GM12892 (cell line): ENCODE measurements around the gene PLAC8L1.

Source experiments
- POLR2A ChIP-seq: IDR thresholded peaks from 2 replicates; pipeline ENCODE4 v1.6.1; 2011; ENCODE audit warnings: low read depth, low read length, control low read depth
- POLR2AphosphoS5 ChIP-seq: IDR thresholded peaks from 2 replicates; pipeline ENCODE4 v1.6.1; 2011; ENCODE audit warnings: low read depth, low read length, control low read depth
- TAF1 ChIP-seq: IDR thresholded peaks from 2 replicates; pipeline ENCODE4 v1.6.1; 2011; ENCODE audit warnings: low read depth, mild to moderate bottlenecking, control low read depth, low read length, borderline replicate concordance

- TF ChIP-seq POLR2AphosphoS5, result no peak
- TF ChIP-seq POLR2A, result no peak
- TF ChIP-seq TAF1, result no peak
Measured at GRCh38 chr5:146111409-146111808, 6.0 kb upstream of the PLAC8L1 start.
